Measurements from ENCODE around the gene LCE1B. TPM values are rescaled to one million over a fixed set of nuclear protein-coding genes. Genes with fewer than 3 reads are reported as not detected.

Gene LCE1B
- total RNA-seq, 1 experiment from 2014 or later, result not detected

DNA sequence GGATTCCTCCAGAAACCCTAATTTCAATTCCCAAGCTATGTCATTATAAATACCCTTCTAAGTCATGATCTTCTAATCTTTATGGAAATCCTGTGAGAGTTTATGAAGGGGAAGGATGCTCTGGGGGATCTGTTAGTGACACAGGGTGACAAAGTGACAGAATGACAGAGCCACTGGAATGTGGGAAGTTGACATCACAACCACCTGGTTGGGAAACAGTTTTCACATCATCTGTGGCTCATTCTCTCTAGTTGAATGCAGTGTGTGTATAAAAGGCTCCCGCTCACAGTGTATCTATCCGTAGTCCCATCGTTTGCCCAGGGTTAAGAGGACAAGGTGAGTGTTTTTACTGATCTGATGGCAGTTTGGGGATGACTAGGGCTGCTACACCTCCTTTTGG is 47.9 kb downstream of the LCE1B start, which contains the start of gene LCE7A:
Gene LCE7A (plus strand): TSS at position 301 of the 400 bp plus-strand sequence. CDS start 702 bp downstream, outside the sequence.
- H2BK5ac ChIP-seq (ENCODE audit: insufficient read length, low read length), result no peak within 1 kb of the TSS
- WGBS (ENCODE audit: extremely low coverage, insufficient read length, low lambda C conversion rate), result no CpG with 5 or more reads among the region's 3 CpGs
- Mint-ChIP-seq H3K36me3 (ENCODE audit: insufficient read depth in 1 of 3, low read depth in 3 of 3) (peaks cover 2 to 18% (median 12%) of the 10 kb centered on the region in 3 experiments; a peak in 6 of 7 replicates), H3K4me3 (no peak within 1 kb of the TSS), H3K27me3 (ENCODE audit: low read depth) (no peaks in the 10 kb centered on the region), H3K9me3 (peaks cover 85 to 87% of the 10 kb centered on the region in 2 experiments), H3K27ac (no peak within 1 kb of the TSS), H3K4me1 (no peaks in the 10 kb centered on the region)
- H3K27me3 ChIP-seq (ENCODE audit: insufficient read depth, low read length), result no peaks in the 10 kb centered on the region
- no peak within 1 kb of the TSS for H3K18ac ChIP-seq (ENCODE audit: insufficient read length, low read depth, low read length)
- no peak within 1 kb of the TSS for H4K91ac ChIP-seq (ENCODE audit: insufficient read length, low read depth, low read length)
- no peak for TF ChIP-seq CTCF (conservative IDR thresholded peaks at IDR 0.05)
- H3K79me2 ChIP-seq (ENCODE audit: insufficient read depth, low read length), result no peaks in the 10 kb centered on the region
- no peak within 1 kb of the TSS for H2AFZ ChIP-seq (ENCODE audit: low read length)
- no peak within 1 kb of the TSS for H3K9ac ChIP-seq (ENCODE audit: extremely low read depth, insufficient read length, low read length)
- no peak within 1 kb of the TSS for H2AK5ac ChIP-seq (ENCODE audit: insufficient read length, low read length)
- H4K8ac ChIP-seq (replicated peaks; ENCODE audit: insufficient read length, low read depth, low read length), result no peak within 1 kb of the TSS
- no peak within 1 kb of the TSS for H2BK20ac ChIP-seq (ENCODE audit: low read depth, low read length, poor library complexity, severe bottlenecking)
- H3K56ac ChIP-seq (ENCODE audit: insufficient read length, low read depth, low read length), result no peak within 1 kb of the TSS
- H3K27ac ChIP-seq (ENCODE audit: insufficient read length, low read depth, low read length), result no peak within 1 kb of the TSS
- H3K14ac ChIP-seq (ENCODE audit: insufficient read depth, low read length), result no peak within 1 kb of the TSS
- H4K5ac ChIP-seq (ENCODE audit: insufficient read length, low read depth, low read length), result no peak within 1 kb of the TSS
- no peak within 1 kb of the TSS for H3K4me2 ChIP-seq (ENCODE audit: insufficient read depth, insufficient read length, low read length)
- no peak within 1 kb of the TSS for H2BK15ac ChIP-seq (ENCODE audit: low read depth, low read length)
- no peak within 1 kb of the TSS for H3K23ac ChIP-seq (ENCODE audit: insufficient read length, low read depth, low read length)
- H3K9me3 ChIP-seq (ENCODE audit: control insufficient read depth, low read depth, low read length), result peaks cover 86% of the 10 kb centered on the region
- H3K79me1 ChIP-seq (ENCODE audit: insufficient read depth, low read depth, low read length, poor library complexity, severe bottlenecking), result no peaks in the 10 kb centered on the region
- H3T11ph ChIP-seq (ENCODE audit: low read length), result no peak within 1 kb of the TSS
- no peak within 1 kb of the TSS for H2BK12ac ChIP-seq (ENCODE audit: insufficient read length, low read depth, low read length)
- H2BK120ac ChIP-seq (ENCODE audit: low read depth, low read length, poor library complexity, severe bottlenecking), result no peak within 1 kb of the TSS
- no peaks in the 10 kb centered on the region for H4K20me1 ChIP-seq (ENCODE audit: control insufficient read depth, insufficient read depth, insufficient read length)
- H3K4ac ChIP-seq (ENCODE audit: low read depth, low read length), result no peak within 1 kb of the TSS
- no peaks in the 10 kb centered on the region for H3K4me1 ChIP-seq (ENCODE audit: insufficient read depth, low read length)
- no peak for DNase-seq
- no peaks in the 10 kb centered on the region for H3K23me2 ChIP-seq (ENCODE audit: insufficient read length, low read depth, low read length, poor library complexity, severe bottlenecking)
